HEK293T (cell line): Measurements from ENCODE around the gene SUGCT.

Experiments used
- BHLHE40 ChIP-seq: fragments of 450-650 bp; IDR thresholded peaks from 2 replicates; pipeline ENCODE4 v1.6.1; 2016; ENCODE audit warnings: mild to moderate bottlenecking, moderate library complexity, borderline replicate concordance
- FOXM1 ChIP-seq: fragments of 450-650 bp; IDR thresholded peaks from 2 replicates; pipeline ENCODE4 v1.6.1; 2017; ENCODE audit warnings: mild to moderate bottlenecking, borderline replicate concordance
- TARDBP ChIP-seq: fragments of 450-650 bp; IDR thresholded peaks from 2 replicates; pipeline ENCODE4 v1.6.1; 2016

DNA sequence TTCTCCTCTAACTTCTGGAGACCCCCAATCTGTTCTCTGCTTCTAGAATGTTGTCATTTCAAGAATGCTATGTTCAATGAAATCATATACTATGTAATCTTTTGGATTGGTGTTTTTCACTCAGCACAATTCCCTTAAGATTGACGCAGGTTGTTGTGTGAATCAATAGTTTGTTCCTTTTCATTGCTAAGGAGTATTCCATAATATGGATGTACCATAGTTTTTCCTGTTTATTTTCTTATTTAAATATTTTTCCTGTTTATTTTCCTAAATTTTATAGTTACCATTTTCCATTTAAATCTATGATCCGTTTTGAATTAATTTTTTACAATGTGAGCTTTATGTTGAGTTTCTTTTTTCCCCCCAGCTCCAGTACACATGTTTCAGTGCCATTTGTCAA, 604.5 kb downstream of the SUGCT start:
- TF ChIP-seq FOXM1 = no peak
- no peak for TF ChIP-seq TARDBP
- no peak for TF ChIP-seq BHLHE40
